AG09319 (cell line): Measurements from ENCODE around the gene HMGB1.
"Not testable (repeated sequence)": the region's sequence is repeated elsewhere in the genome, so short reads cannot be mapped to it uniquely, and the experiment has no call there.

Experiments
- DNase-seq: peaks from one replicate; pipeline ENCODE4 v3.0.0-alpha.2; 2010; ENCODE audit warnings: low read depth; ENCODE audit errors: extremely low read depth
- CTCF ChIP-seq: IDR thresholded peaks from 2 replicates; pipeline ENCODE4 v1.5.1; 2011; ENCODE audit warnings: low read depth, mild to moderate bottlenecking, inconsistent platforms, low read length, moderate library complexity

Gene HMGB1

GRCh38 chr13:30453727-30454126, 12.0 kb downstream of the HMGB1 start:
- TF ChIP-seq CTCF: no peak; the same call in 1 of the 2 replicates
- no peak for DNase-seq

GRCh38 chr13:30451476-30451875, 14.3 kb downstream of the HMGB1 start:
- not testable (repeated sequence) for DNase-seq

- no peak for TF ChIP-seq CTCF
- no peak for DNase-seq
Observed at GRCh38 chr13:30450066-30450465, 15.7 kb downstream of the HMGB1 start.

- DNase-seq: no peak
- TF ChIP-seq CTCF: no peak
Observed at GRCh38 chr13:30448441-30448840, 17.3 kb downstream of the HMGB1 start.

- no peak for TF ChIP-seq CTCF
- no peak for DNase-seq
Observed at GRCh38 chr13:30446126-30446500, 19.6 kb downstream of the HMGB1 start.

- no peak for TF ChIP-seq CTCF
- no peak for DNase-seq
Observed at GRCh38 chr13:30443957-30444404, 21.8 kb downstream of the HMGB1 start.

- not testable (repeated sequence) for DNase-seq
Observed at GRCh38 chr13:30443491-30443890, 22.2 kb downstream of the HMGB1 start.

- no peak for DNase-seq
Observed at GRCh38 chr13:30442926-30443325, 22.8 kb downstream of the HMGB1 start.

More at GRCh38 chr13:30442926-30443325, 22.8 kb downstream of the HMGB1 start:
- TF ChIP-seq CTCF: no peak
